Measurements from ENCODE around the gene SNRNP25. TPM values are rescaled to one million over a fixed set of nuclear protein-coding genes. Genes with fewer than 3 reads are reported as not detected.
"Not testable (repeated sequence)": the region's sequence is repeated elsewhere in the genome, so short reads cannot be mapped to it uniquely, and the experiment has no call there.

Gene SNRNP25
- total and polyA plus RNA-seq, 4 experiments from 2014 or later, result 10.0 to 20.1 (median 11.3) TPM

GRCh38 chr16:36336-36984 is 17.2 kb upstream of the SNRNP25 start:
- Mint-ChIP-seq H3K27ac (peak overlapping the region in 5 of 7 donors; percentile 31 to 68 (median 47)), H3K9me3 (no peaks in the 10 kb centered on the region), H3K36me3 (no peaks in the 10 kb centered on the region), H3K4me3 (no peak overlapping the region), H3K4me1 (peaks cover 16 to 35% (median 27%) of the 10 kb centered on the region in 4 donors), H3K27me3 (no peaks in the 10 kb centered on the region)
- DNase-seq, result no peak
- Histone ChIP-seq H3K4me3 (ENCODE audit: low read length in 2 of 2) (no peak overlapping the region), H3K9me3 (ENCODE audit: control insufficient read depth in 1 of 2, low read length in 2 of 2) (no peaks in the 10 kb centered on the region), H3K36me3 (ENCODE audit: insufficient read depth, low read length) (no peaks in the 10 kb centered on the region), H3K27ac (ENCODE audit: low read depth, low read length) (no peak overlapping the region), H3K27me3 (ENCODE audit: insufficient read depth, low read length) (no peaks in the 10 kb centered on the region), H3K4me1 (ENCODE audit: insufficient read depth, low read length) (peaks cover 17% of the 10 kb centered on the region)
- CTCF ChIA-PET (ENCODE audit: partially characterized antibody), result no interaction called here
- intact Hi-C loops (cut with micrococcal nuclease), result no loop called here
- POLR2A ChIA-PET (ENCODE audit: partially characterized antibody), result no interaction called here

GRCh38 chr16:37511-37910 is 16.1 kb upstream of the SNRNP25 start:
- ChIA-PET POLR2A (ENCODE audit: partially characterized antibody) (no interaction called here), CTCF (ENCODE audit: partially characterized antibody) (no interaction called here)
- Histone ChIP-seq H3K27me3 (ENCODE audit: insufficient read depth, low read length) (no peaks in the 10 kb centered on the region), H3K4me1 (ENCODE audit: insufficient read depth, low read length) (peaks cover 25% of the 10 kb centered on the region), H3K27ac (ENCODE audit: low read depth, low read length) (no peak overlapping the region), H3K9me3 (ENCODE audit: control insufficient read depth in 1 of 2, low read length in 2 of 2) (no peaks in the 10 kb centered on the region), H3K36me3 (ENCODE audit: insufficient read depth, low read length) (no peaks in the 10 kb centered on the region), H3K4me3 (ENCODE audit: low read length in 2 of 2) (no peak overlapping the region)
- Mint-ChIP-seq H3K4me3 (no peak overlapping the region), H3K36me3 (peaks cover 8% of the 10 kb centered on the region in 2 donors), H3K9me3 (no peaks in the 10 kb centered on the region), H3K4me1 (peaks cover 24 to 45% (median 36%) of the 10 kb centered on the region in 4 donors), H3K27me3 (no peaks in the 10 kb centered on the region), H3K27ac (peak overlapping the region in 1 of 7 donors; percentile 64)
- intact Hi-C loops (cut with micrococcal nuclease), result no loop called here
- DNase-seq, result no peak

GRCh38 chr16:38206-38605 is 15.4 kb upstream of the SNRNP25 start:
- ChIA-PET CTCF (ENCODE audit: partially characterized antibody) (interaction anchor here (0.8 to 1.8 kb wide), 4 partner anchors 15 to 325 kb away, joined by 3 to 12 read pairs (median 6); partner anchors contain the start of genes POLR3K and SNRNP25), POLR2A (ENCODE audit: partially characterized antibody) (interaction anchor here (0.7 to 2.4 kb wide), 3 partner anchors 15 to 197 kb away, joined by 3 to 22 read pairs (median 4); partner anchors contain the start of genes FAM234A, POLR3K and SNRNP25)
- intact Hi-C loops (cut with micrococcal nuclease); H3K27me3 ChIP-seq (ENCODE audit: insufficient read depth, low read length); H3K36me3 ChIP-seq (ENCODE audit: insufficient read depth, low read length); DNase-seq; H3K27me3 Mint-ChIP-seq; H3K9me3 Mint-ChIP-seq; H3K4me3 ChIP-seq (ENCODE audit: low read length in 2 of 2); H3K27ac ChIP-seq (ENCODE audit: low read depth, low read length); H3K9me3 ChIP-seq (ENCODE audit: control insufficient read depth in 1 of 2, low read length in 2 of 2): not testable (repeated sequence)
- H3K27ac Mint-ChIP-seq, result peak overlapping the region in 5 of 7 donors; percentile 43 to 86 (median 70)
- peaks cover 14 to 15% of the 10 kb centered on the region in 2 donors for H3K36me3 Mint-ChIP-seq
- H3K4me1 Mint-ChIP-seq, result peaks cover 30 to 51% (median 42%) of the 10 kb centered on the region in 4 donors
- H3K4me3 Mint-ChIP-seq, result peak overlapping the region in 1 of 8 donors; percentile 44
- peaks cover 30% of the 10 kb centered on the region for H3K4me1 ChIP-seq (ENCODE audit: insufficient read depth, low read length)

- H3K27me3 Mint-ChIP-seq, result no peaks in the 10 kb centered on the region
Observed at GRCh38 chr16:38941-39892, 14.4 kb upstream of the SNRNP25 start.

GRCh38 chr16:41439-42068 is 12.1 kb upstream of the SNRNP25 start:
- no peaks in the 10 kb centered on the region for H3K9me3 Mint-ChIP-seq
- peaks cover 31 to 45% (median 38%) of the 10 kb centered on the region in 4 donors for H3K4me1 Mint-ChIP-seq
- no peak overlapping the region for H3K27ac ChIP-seq (ENCODE audit: low read depth, low read length)
- no peak for DNase-seq
- peak overlapping the region in 3 of 7 donors; percentile 28 to 84 (median 50) for H3K27ac Mint-ChIP-seq
- no peak overlapping the region for H3K4me3 ChIP-seq (ENCODE audit: low read length in 2 of 2)
- H3K27me3 ChIP-seq (ENCODE audit: insufficient read depth, low read length), result no peaks in the 10 kb centered on the region
- CTCF ChIA-PET (ENCODE audit: partially characterized antibody), result interaction anchor here (0.6 kb wide), 1 partner anchor 55 kb away, joined by 3 read pairs; no protein-coding TSS in a partner anchor
- H3K9me3 ChIP-seq (ENCODE audit: control insufficient read depth in 1 of 2, low read length in 2 of 2), result no peaks in the 10 kb centered on the region
- intact Hi-C loops (cut with micrococcal nuclease), result no loop called here
- POLR2A ChIA-PET (ENCODE audit: partially characterized antibody), result no interaction called here
- H3K4me1 ChIP-seq (ENCODE audit: insufficient read depth, low read length), result peaks cover 30% of the 10 kb centered on the region
- peaks cover 40 to 41% of the 10 kb centered on the region in 2 donors for H3K36me3 Mint-ChIP-seq
- peaks cover 21% of the 10 kb centered on the region for H3K36me3 ChIP-seq (ENCODE audit: insufficient read depth, low read length)
- H3K27me3 Mint-ChIP-seq, result no peaks in the 10 kb centered on the region
- H3K4me3 Mint-ChIP-seq, result no peak overlapping the region

More at GRCh38 chr16:38941-39892, 14.4 kb upstream of the SNRNP25 start:
- CTCF ChIA-PET (ENCODE audit: partially characterized antibody), result interaction anchor here (0.7 to 1.8 kb wide), 6 partner anchors 10 to 323 kb away, joined by 3 to 12 read pairs (median 5); partner anchors contain the start of genes POLR3K and SNRNP25
- intact Hi-C loops (cut with micrococcal nuclease), result no loop called here
- H3K4me3 ChIP-seq (ENCODE audit: low read length in 2 of 2), result no peak overlapping the region
- H3K36me3 Mint-ChIP-seq, result peaks cover 21 to 22% of the 10 kb centered on the region in 2 donors
- peak overlapping the region; percentile 23 for H3K27ac ChIP-seq (ENCODE audit: low read depth, low read length)
- peaks cover 34 to 50% (median 43%) of the 10 kb centered on the region in 4 donors for H3K4me1 Mint-ChIP-seq
- peak overlapping the region in 7 of 8 donors; percentile 32 to 67 (median 51) for H3K4me3 Mint-ChIP-seq
- peaks cover 30% of the 10 kb centered on the region for H3K4me1 ChIP-seq (ENCODE audit: insufficient read depth, low read length)
- DNase-seq, result peak; percentile 49 to 79 (median 52)
- H3K27me3 ChIP-seq (ENCODE audit: insufficient read depth, low read length), result no peaks in the 10 kb centered on the region
- POLR2A ChIA-PET (ENCODE audit: partially characterized antibody), result interaction anchor here (0.7 to 2.4 kb wide), 3 partner anchors 14 to 196 kb away, joined by 3 to 22 read pairs (median 4); partner anchors contain the start of genes FAM234A, POLR3K and SNRNP25
- no peaks in the 10 kb centered on the region for H3K9me3 Mint-ChIP-seq
- H3K27ac Mint-ChIP-seq, result peak overlapping the region; percentile 31 to 90 (median 80)
- no peaks in the 10 kb centered on the region for H3K9me3 ChIP-seq (ENCODE audit: control insufficient read depth in 1 of 2, low read length in 2 of 2)
- no peaks in the 10 kb centered on the region for H3K36me3 ChIP-seq (ENCODE audit: insufficient read depth, low read length)

- Mint-ChIP-seq H3K27ac (peak overlapping the region; percentile 8 to 84 (median 56)), H3K27me3 (no peaks in the 10 kb centered on the region), H3K9me3 (no peaks in the 10 kb centered on the region), H3K4me3 (no peak overlapping the region), H3K36me3 (peaks cover 42 to 44% of the 10 kb centered on the region in 2 donors), H3K4me1 (peaks cover 31 to 46% (median 38%) of the 10 kb centered on the region in 4 donors)
- ChIA-PET POLR2A (ENCODE audit: partially characterized antibody) (no interaction called here), CTCF (ENCODE audit: partially characterized antibody) (interaction anchor here (0.6 kb wide), 1 partner anchor 55 kb away, joined by 3 read pairs; no protein-coding TSS in a partner anchor)
- no peaks in the 10 kb centered on the region for H3K9me3 ChIP-seq (ENCODE audit: control insufficient read depth in 1 of 2, low read length in 2 of 2)
- intact Hi-C loops (cut with micrococcal nuclease), result no loop called here
- H3K27ac ChIP-seq (ENCODE audit: low read depth, low read length), result no peak overlapping the region
- H3K4me3 ChIP-seq (ENCODE audit: low read length in 2 of 2), result no peak overlapping the region
- H3K36me3 ChIP-seq (ENCODE audit: insufficient read depth, low read length), result peaks cover 23% of the 10 kb centered on the region
- no peaks in the 10 kb centered on the region for H3K27me3 ChIP-seq (ENCODE audit: insufficient read depth, low read length)
- no peak for DNase-seq
- H3K4me1 ChIP-seq (ENCODE audit: insufficient read depth, low read length), result peaks cover 30% of the 10 kb centered on the region
Observed at GRCh38 chr16:42069-42457, 11.6 kb upstream of the SNRNP25 start.

Data from CD4-positive, alpha-beta memory T cell (primary cell).